Activated CD4-positive, alpha-beta T cell treated with anti-CD3 and anti-CD28 coated beads, Interleukin-2, amount 50 U/mL, for 4 hours (primary cell): Measurements from ENCODE around the gene LPIN2.
"Not testable (repeated sequence)": the region's sequence is repeated elsewhere in the genome, so short reads cannot be mapped to it uniquely, and the experiment has no call there.

ENCODE experiments used
- DNase-seq, 2 experiments: peaks; one replicate each; pipeline ENCODE4 v3.0.0-alpha.2; 2020

LPIN2 gene

GRCh38 chr18:3042379-3042778 is 29.4 kb upstream of the LPIN2 start:
- DNase-seq: no peak

GRCh38 chr18:3041843-3042242 is 28.9 kb upstream of the LPIN2 start:
- no peak for DNase-seq

GRCh38 chr18:3040881-3041280 is 27.9 kb upstream of the LPIN2 start:
- no peak for DNase-seq

- DNase-seq: no peak
These were observed 27.2 kb upstream of the LPIN2 start for GRCh38 chr18:3040173-3040572.

- DNase-seq: no peak
These were observed 24.5 kb upstream of the LPIN2 start for GRCh38 chr18:3037423-3037915.

- no peak for DNase-seq
These were observed 23.2 kb upstream of the LPIN2 start for GRCh38 chr18:3036108-3036507.

GRCh38 chr18:3035635-3036034 is 22.7 kb upstream of the LPIN2 start:
- DNase-seq: no peak

GRCh38 chr18:3032721-3033120 is 19.8 kb upstream of the LPIN2 start:
- no peak for DNase-seq

- no peak for DNase-seq
These were observed 16.4 kb upstream of the LPIN2 start for GRCh38 chr18:3029215-3029952.

- not testable (repeated sequence) for DNase-seq
These were observed 15.2 kb upstream of the LPIN2 start for GRCh38 chr18:3028115-3028514.

GRCh38 chr18:3027370-3027891 is 14.5 kb upstream of the LPIN2 start:
- DNase-seq: no peak

GRCh38 chr18:3025544-3025943 is 12.6 kb upstream of the LPIN2 start:
- no peak for DNase-seq

GRCh38 chr18:3023603-3024002 is 10.7 kb upstream of the LPIN2 start:
- not testable (repeated sequence) for DNase-seq

GRCh38 chr18:3016585-3017297 is 3.8 kb upstream of the LPIN2 start:
- DNase-seq: no peak

GRCh38 chr18:3015851-3016250 is 2.9 kb upstream of the LPIN2 start:
- no peak for DNase-seq

- DNase-seq: no peak
These were observed 2.3 kb upstream of the LPIN2 start for GRCh38 chr18:3015204-3015592.

- DNase-seq: no peak
These were observed 1.7 kb upstream of the LPIN2 start for GRCh38 chr18:3014503-3015203.

GRCh38 chr18:3012136-3013023 is 564 bp downstream of the LPIN2 start:
- peak; percentile 21 to 32 for DNase-seq

GRCh38 chr18:3010086-3010485 is 2.9 kb downstream of the LPIN2 start:
- no peak for DNase-seq

GRCh38 chr18:3008541-3008940 is 4.4 kb downstream of the LPIN2 start:
- no peak for DNase-seq

- DNase-seq: no peak
These were observed 5.5 kb downstream of the LPIN2 start for GRCh38 chr18:3007491-3007890.

- DNase-seq: no peak
These were observed 7.5 kb downstream of the LPIN2 start for GRCh38 chr18:3005462-3005861.
